ENCODE results near the gene JARID2.

- TF ChIP-seq POLR2A (IDR thresholded peaks at IDR 0.05; ENCODE audit: low read depth, low read length) = no peak
- no peak for TF ChIP-seq MAZ (IDR thresholded peaks at IDR 0.05; ENCODE audit: borderline replicate concordance, low read depth, low read length)
- TF ChIP-seq CTCF (conservative IDR thresholded peaks at IDR 0.05; ENCODE audit: low read depth, low read length) = no peak
- TF ChIP-seq RAD21 (IDR thresholded peaks at IDR 0.05; ENCODE audit: low read length) = no peak
- no peak for TF ChIP-seq NFE2L2 (IDR thresholded peaks at IDR 0.05; ENCODE audit: low read depth, low read length)
- TF ChIP-seq MAFK (IDR thresholded peaks at IDR 0.05; ENCODE audit: low read depth, low read length) = no peak
- no peak for TF ChIP-seq ELK1 (IDR thresholded peaks at IDR 0.05; ENCODE audit: borderline replicate concordance, low read depth, low read length)
- TF ChIP-seq CEBPB (IDR thresholded peaks at IDR 0.05; ENCODE audit: low read depth, low read length) = no peak
- TF ChIP-seq MXI1 (IDR thresholded peaks at IDR 0.05; ENCODE audit: borderline replicate concordance, low read depth, low read length) = no peak
Measured at GRCh38 chr6:15363523-15364400, 117.9 kb downstream of the JARID2 start.
